GM18951 (cell line): ENCODE results near the gene TBX2.

ENCODE experiments used
- POLR2A ChIP-seq: IDR thresholded peaks from 4 replicates; pipeline ENCODE4 v1.6.1; 2011; ENCODE audit warnings: mild to moderate bottlenecking; ENCODE audit not compliant: insufficient read length, insufficient read depth; ENCODE audit errors: extremely low read depth
- in situ Hi-C: fragments of 300-500 bp; cut with MboI; formaldehyde crosslinking; loops from one replicate; pipeline ENCODE4 v1.12.0; 2022; ENCODE audit warnings: low sequenced_read_pairs, mixed read lengths, inconsistent platforms; ENCODE audit not compliant: unreplicated experiment

Gene TBX2

GRCh38 chr17:61394630-61395408, 4.8 kb upstream of the TBX2 start:
- in situ Hi-C loops, result loop anchor here (10.0 to 25.0 kb wide), 2 partner anchors 400 to 658 kb away; no protein-coding TSS in a partner anchor
- no peak for TF ChIP-seq POLR2A

- in situ Hi-C loops, result loop anchor here (10.0 to 25.0 kb wide), 2 partner anchors 401 to 658 kb away; no protein-coding TSS in a partner anchor
- TF ChIP-seq POLR2A, result no peak
These were observed 4.1 kb upstream of the TBX2 start for GRCh38 chr17:61395409-61395982.

GRCh38 chr17:61395983-61396585, 3.6 kb upstream of the TBX2 start:
- in situ Hi-C loops, result loop anchor here (10.0 to 25.0 kb wide), 2 partner anchors 401 to 659 kb away; no protein-coding TSS in a partner anchor
- no peak for TF ChIP-seq POLR2A

GRCh38 chr17:61396586-61397085, 3.0 kb upstream of the TBX2 start:
- TF ChIP-seq POLR2A, result no peak
- in situ Hi-C loops, result loop anchor here (10.0 to 25.0 kb wide), 2 partner anchors 402 to 659 kb away; no protein-coding TSS in a partner anchor

GRCh38 chr17:61397086-61397842, 2.4 kb upstream of the TBX2 start:
- TF ChIP-seq POLR2A, result no peak
- in situ Hi-C loops, result loop anchor here (10.0 to 25.0 kb wide), 2 partner anchors 402 to 660 kb away; no protein-coding TSS in a partner anchor

- TF ChIP-seq POLR2A, result no peak
- in situ Hi-C loops, result loop anchor here (10.0 to 25.0 kb wide), 2 partner anchors 404 to 661 kb away; no protein-coding TSS in a partner anchor
These were observed 917 bp upstream of the TBX2 start for GRCh38 chr17:61398721-61399130.

GRCh38 chr17:61400066-61400716, 548 bp downstream of the TBX2 start:
- in situ Hi-C loops, result loop anchor here (25.0 kb wide), 1 partner anchor 437 kb away; no protein-coding TSS in a partner anchor

GRCh38 chr17:61400717-61401388, 1.2 kb downstream of the TBX2 start:
- no peak for TF ChIP-seq POLR2A
- in situ Hi-C loops, result loop anchor here (25.0 kb wide), 1 partner anchor 436 kb away; no protein-coding TSS in a partner anchor

More at GRCh38 chr17:61400066-61400716, 548 bp downstream of the TBX2 start:
- no peak for TF ChIP-seq POLR2A

GRCh38 chr17:61401389-61402072, 1.9 kb downstream of the TBX2 start:
- no peak for TF ChIP-seq POLR2A
- in situ Hi-C loops, result loop anchor here (25.0 kb wide), 1 partner anchor 436 kb away; no protein-coding TSS in a partner anchor

- in situ Hi-C loops, result loop anchor here (25.0 kb wide), 1 partner anchor 435 kb away; no protein-coding TSS in a partner anchor
- no peak for TF ChIP-seq POLR2A
These were observed 2.5 kb downstream of the TBX2 start for GRCh38 chr17:61402073-61402541.

- TF ChIP-seq POLR2A, result no peak
- in situ Hi-C loops, result loop anchor here (25.0 kb wide), 1 partner anchor 434 kb away; no protein-coding TSS in a partner anchor
These were observed 3.5 kb downstream of the TBX2 start for GRCh38 chr17:61402978-61403800.
